ENCODE measurements around the gene PALM3.
"Not testable (repeated sequence)": the region's sequence is repeated elsewhere in the genome, so short reads cannot be mapped to it uniquely, and the experiment has no call there.

Gene PALM3

DNA sequence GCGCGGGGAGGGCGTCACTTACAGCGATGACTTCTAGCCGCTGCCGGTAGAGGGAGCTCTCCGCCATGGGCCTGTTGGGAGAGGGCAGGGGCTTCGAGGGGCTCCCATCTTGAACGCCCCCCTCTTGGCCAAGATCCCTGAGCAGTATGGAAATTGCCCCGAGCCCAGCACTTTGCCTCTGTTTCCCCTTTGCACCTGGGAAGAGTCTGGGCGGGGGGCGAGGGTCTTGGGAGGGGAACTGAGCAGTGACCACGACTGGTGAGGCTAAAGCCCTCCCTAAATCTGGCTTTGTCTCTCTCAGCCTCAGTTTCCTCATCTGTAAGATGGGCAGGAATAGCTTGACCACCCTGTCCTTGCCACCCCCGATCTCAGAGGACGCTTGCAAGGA is 2.8 kb downstream of the PALM3 start:
- DNase-seq = peak; percentile 45

DNA sequence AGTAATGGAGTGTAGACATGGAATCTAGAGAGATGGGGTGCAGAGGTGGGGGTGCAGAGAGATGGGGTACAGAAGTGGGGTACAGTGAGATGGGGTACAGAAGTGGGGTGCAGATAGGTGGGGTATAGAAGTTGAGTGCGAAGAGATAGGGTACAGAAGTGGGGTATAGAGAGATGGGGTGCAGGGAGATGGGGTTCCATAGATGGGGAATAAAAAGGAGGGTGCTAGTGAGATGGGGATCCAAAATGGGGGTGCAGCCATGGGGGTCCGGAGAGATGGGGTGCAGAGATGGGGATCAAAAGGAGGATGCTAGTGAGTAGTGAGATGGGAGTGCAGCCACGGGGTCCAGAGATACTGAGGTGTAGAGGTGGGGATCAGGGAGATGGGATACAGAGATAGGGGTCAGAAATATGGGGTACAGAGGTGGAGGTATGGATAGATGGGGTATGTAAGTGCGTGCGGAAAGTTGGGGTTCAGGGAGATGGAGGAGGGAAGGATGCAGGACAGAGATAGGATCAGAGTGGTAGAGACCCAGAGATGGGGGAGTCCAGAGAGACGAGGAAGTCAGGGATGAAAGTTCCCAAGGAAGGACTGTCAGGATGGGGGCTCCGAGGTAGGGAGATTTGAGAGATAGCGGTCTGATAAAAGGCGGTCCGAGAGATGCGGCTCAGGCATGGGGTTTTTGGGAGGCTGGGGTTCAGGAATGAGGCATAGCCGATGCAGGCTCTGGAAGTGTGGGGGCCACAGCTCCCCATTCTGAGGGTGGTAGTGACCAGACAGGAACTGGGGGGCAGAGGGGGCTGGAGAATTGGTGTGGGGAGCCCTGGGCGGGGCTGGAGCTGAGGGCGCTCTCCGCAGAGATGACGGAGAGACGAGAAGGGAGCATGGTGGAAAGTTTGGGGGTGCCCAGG is 3.4 kb downstream of the PALM3 start:
- DNase-seq = no peak

DNA sequence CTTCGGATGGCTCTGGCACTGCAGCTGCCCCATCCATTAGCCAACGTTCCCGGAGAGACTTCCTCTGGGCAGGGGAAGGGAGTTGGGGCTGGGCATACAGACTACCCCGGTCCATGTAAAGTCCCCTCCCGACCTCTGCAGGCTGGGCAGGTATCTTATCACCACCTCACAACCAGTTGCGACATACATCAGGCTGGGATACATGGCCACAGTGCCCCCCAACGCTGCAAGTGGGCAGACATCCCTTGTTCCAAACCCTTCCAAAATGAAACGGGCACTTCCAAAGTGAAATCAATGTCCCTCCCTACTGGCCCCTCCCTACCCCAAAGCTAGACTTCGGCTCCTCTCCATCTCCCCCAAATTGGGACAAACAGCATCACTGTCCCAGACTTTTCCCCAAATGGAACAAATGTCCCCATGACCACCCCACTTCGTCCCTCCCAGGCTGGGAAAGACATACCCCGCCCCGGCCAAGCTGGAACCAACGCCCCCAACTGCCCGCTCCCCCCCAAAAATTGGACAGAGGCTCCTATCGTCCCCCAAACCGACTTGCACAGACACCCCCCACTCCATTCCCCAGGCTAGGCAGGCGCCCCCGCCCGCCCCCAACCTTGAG is 5.0 kb downstream of the PALM3 start:
- DNase-seq = no peak

DNA sequence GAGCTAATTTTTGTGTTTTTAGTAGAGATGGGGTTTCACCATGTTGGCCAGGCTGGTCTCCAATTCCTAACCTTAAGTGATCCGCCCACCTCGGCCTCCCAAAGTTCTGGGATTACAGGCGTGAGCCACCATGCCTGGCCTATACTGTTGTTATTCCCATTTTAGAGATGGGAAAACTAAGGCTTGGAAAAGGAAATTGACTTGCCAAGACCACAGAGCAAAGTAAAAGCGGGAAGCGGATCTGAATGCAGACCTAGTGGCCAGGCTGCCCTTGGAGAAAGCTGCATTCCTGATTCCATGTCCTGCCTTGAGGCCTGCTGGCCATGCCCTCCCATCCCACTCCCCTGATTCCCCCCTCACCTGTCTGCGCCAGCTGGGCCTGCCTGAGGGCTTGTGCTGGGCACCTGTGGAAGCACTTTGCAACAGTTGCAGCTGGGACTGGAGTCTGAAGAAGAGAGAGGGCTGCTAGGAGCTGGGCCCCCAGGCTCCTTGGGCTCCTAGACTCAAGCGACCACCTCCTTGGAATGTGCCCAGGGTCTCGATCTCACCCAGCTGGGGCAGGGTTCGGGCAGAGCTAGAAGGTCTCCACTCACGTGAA is 5.7 kb downstream of the PALM3 start:
- DNase-seq = no peak

DNA sequence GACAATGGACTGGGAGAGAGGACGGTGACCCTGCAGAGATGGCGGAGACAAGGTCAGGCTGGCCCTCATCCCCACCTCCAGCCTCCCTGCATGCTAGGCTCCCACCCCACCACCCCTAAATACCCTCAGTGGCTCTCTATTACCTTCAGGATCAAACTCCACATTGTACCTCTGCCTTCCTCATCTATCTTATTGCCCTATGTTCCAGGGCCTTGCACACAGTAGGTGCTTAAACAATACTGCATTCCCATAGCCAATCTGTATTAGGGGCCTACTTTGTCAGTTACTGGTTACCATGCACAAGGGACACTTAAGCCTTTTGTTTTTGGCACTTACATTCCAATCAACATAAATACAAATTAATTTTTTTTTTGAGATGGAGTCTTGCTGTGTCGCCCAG is 6.5 kb downstream of the PALM3 start:
- DNase-seq = no peak

DNA sequence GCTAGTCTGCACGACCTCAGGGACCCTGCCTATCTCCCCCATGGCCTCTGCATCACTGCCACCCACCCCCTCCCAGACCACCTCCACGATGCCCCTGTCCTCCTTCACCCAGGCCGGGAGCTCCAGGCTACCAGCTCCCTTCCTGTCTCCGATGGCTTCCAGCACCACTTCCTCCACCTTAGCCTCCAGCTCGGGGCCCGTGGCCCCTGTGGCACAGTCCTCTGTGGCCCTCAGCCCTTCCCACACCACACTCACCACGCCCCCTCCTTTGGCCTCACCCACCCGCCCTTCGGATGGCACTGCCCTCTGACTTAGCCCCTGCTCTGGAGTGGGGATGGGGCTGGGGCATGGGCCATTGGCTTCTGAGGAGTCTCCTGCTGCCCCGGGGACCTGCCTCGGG is 7.2 kb downstream of the PALM3 start:
- DNase-seq = no peak

DNA sequence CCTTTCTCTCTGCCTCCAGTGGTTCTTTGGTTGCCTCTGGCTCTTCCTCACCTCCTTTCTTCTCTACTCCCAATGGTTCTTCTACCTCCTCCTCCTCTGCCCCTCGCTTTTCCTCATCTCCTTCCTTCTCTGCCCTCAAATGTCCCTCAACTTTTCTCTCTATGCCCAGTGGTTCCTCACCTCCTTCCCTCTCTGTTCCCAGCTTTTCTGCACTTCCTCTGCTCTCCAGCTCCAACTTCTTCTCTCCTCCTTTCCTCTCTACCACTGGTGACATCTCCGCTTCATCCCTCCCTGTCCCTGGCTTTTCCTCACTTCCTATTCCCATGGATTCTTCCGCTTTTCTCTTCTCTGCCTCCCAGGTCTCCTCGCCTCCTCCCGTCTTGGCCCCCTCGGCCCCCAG is 7.8 kb downstream of the PALM3 start:
- no peak for DNase-seq

DNA sequence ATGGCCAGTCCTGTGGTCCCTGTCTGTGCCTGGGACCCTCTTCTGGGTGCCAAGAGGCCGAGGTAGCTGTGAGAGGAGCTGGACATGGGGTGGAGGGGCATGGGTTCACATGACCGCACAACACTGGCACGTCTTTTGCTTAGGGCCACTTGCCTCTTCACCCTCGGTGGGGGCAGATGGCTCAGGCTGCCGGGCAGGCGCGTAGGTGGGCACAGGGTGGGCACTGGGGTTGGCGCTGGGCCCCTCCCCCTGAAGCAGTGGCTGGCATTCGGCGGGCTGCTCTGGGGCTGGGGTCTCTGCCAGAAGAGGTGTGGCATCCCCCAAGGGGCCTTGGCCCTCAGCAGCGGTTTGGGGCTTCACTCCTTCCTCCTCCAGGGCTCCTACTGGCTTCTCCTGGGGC is 8.4 kb downstream of the PALM3 start:
- DNase-seq = no peak

DNA sequence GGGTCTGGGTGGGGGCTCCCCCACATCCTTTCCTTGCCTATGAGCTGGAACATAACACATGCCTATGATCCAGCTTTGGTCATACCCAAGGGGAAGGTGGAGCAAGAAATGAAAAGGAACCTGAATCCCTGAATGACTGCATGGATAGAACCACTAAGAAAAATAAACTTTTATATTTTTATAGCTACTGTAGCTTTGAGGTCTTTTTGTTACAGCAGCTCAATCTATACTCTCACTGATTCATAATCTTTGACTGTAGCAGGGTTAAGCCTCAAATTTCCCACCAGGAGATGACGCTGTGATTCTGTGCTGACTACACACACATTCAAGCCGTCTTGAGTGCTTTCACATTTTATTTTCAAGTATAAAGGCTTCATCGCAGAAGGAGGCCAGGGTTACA is 8.8 kb downstream of the PALM3 start:
- DNase-seq = no peak

DNA sequence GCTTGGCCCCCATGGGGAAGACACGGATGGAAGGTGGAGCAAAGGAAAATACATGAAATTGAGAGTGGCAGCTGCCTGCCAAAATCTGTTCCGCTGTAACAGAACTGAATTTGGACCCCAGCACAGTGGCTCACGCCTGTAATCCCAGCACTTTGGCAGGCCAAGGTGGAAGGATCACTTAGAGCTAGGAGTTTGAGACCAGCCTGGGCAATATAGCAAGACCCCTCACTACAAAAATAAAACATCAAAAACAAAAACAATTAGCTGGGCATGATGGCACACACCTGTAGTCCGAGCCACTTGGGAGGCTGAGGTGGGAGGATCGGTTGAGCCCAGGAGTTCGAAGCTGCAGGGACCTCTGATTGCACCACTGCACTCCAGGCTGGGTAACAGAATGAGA is 9.4 kb downstream of the PALM3 start:
- no peak for DNase-seq

DNA sequence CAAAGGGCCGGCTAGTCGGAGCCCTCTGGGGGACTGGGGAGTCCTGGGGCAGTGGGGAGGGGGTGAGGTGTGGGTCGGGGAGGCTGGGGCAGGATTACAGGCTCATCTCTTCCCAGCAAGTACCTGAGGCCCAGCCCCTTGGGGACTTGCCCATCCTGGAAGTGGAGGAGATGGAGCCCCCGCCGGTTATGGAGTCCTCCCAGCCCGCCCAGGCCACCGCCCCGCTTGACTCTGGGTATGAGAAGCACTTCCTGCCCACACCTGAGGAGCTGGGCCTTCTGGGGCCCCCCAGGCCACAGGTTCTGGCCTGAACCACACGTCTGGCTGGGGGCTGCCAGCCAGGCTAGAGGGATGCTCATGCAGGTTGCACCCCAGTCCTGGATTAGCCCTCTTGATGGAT is 9.9 kb downstream of the PALM3 start:
- no peak for DNase-seq

DNA sequence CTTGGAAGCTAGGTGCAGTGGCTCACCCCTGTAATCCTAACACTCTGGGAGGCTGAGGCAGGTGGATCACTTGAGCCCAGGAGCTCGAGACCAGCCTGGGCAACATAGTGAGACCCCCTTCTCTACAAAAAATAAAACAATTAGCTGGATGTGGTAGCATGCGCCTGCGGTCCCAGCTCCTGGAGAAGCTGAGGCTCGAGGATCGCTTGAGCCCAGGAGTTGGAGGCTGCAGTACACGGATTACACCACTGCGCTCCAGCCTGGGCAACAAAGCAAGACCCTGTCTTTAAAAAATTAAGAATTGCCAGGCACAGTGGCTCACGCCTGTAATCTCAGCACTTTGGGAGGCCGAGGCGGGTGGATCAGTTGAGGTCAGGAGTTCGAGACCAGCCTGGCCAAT is 10.9 kb downstream of the PALM3 start:
- not testable (repeated sequence) for DNase-seq

DNA sequence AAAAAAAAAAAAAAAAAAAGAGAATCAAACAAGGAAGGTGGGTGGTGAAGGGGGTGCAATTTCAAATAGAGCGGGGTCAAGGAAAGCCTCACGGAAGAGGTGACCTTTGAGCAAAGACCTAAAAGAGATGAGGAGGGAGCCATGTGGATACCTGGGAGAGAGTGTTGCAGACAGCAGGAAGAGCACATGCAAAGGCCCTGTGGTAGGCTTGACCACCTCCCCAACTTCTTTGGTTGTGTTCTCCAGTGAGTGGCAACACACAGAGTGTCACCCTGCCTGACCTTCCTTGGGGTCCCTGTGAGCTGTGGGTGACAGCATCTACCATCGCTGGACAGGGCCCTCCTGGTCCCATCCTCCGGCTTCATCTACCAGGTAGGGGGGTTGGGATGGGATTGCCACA is 11.4 kb downstream of the PALM3 start:
- DNase-seq = no peak

DNA sequence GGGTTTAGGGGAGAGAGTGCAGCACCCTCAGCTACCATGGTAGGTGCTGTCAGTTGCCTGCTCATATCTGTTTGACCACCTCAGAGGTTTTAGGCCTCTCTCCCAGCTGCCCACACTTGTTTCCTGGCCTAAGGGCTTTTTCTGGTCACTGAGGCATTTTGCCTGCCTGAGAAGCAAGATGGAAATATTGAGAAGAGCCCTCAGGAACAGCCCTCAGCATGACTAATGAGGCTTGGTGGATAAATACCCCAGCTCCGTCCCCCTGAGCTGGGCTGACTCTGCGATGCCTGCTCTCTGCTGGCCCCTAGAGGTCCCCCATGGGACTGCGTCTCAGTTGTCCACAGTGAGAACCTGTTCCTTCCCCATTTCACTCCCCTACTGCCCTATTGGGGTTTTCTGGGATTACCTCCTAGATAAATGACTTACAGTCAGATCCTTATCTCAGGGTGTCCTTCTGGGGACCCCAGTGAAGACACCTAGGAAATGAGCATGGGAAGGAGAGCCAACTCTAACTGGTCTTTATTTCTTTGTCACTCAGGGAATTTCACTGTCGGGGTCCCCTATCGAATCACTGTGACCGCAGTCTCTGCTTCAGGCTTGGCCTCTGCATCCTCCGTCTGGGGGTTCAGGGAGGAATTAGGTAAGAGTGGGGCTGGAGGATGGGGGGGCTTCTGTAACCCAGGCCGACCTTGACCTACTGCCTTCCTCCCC is 13.3 kb downstream of the PALM3 start:
- DNase-seq = peak; percentile 71

DNA sequence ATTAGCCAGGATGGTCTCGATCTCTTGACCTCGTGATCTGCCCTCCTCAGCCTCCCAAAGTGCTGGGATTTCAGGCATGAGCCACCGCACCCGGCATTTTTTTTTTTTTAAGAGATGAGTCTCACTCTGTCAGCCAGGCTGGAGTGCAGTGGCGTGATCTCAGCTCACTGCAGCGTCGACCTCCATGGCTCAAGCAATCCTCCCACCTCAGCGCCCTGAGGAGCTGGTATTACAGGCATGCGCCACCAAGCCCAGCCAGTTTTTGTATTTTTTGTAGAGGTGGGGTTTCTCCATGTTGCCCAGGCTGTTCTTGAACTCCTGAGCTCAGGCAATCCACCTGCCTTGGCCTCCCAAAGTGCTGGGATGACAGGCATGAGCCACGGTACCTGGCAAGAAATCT is 14.0 kb downstream of the PALM3 start:
- not testable (repeated sequence) for DNase-seq

DNA sequence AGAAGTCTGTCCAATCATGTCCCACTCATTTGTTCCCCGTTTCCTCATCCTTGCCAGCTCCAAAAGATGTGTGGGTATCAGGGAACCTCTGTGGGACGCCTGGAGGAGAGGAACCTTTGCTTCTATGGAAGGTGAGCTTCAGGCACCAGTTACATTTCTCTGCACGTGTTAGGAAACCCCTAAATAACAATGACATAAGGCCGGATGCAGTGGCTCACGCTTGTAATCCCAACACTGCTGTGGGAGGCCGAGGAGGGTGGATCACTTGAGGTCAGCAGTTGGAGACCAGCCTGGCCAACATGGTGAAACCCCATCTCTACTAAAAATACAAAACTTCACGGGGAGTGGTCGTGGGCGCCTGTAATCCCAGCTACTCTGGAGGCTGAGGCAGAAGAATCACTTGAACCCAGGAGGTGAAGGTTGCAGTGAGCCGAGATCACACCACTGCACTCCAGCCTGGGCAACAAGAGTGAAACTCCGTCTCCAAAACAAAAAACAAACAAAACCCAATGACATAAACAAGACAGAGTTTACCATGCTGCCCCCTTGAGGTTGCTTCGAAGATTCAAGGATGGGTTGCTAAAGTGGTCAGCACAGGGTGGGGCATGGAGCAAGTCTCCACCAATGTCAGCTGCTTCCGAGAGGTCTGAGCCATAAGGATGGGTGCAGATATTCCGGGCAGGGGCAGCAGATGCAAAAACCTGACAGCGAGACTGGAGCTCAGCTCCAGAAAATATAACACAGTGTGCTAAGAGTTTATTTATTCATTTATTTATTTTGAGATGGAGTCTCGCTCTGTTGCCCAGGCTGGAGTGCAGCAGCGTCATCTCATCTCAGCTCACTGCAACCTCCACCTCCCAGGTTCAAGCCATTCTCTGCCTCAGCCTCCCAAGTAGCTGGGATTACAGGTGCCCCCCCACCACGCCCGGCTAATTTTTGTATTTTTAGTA is 18.9 kb downstream of the PALM3 start:
- peak; percentile 5 for DNase-seq

DNA sequence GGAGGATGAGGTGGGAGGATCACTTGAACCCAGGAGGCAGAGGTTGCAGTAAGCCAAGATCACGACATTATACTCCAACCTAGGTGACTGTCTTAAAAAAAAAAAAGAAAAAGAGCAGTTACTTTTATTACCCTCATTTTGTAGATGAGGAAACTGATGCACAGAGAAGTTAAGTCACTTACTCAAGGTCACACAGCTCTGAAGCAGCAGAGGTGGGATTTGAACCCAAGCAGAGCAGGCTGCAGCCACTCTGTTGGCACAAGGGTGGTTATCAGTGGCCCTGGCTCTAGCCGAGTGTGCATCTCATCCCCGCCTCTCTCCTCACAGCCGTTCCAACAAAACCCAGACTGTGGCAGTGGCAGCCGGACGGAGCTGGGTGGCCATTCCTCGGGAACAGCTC is 22.7 kb downstream of the PALM3 start:
- no peak for DNase-seq

DNA sequence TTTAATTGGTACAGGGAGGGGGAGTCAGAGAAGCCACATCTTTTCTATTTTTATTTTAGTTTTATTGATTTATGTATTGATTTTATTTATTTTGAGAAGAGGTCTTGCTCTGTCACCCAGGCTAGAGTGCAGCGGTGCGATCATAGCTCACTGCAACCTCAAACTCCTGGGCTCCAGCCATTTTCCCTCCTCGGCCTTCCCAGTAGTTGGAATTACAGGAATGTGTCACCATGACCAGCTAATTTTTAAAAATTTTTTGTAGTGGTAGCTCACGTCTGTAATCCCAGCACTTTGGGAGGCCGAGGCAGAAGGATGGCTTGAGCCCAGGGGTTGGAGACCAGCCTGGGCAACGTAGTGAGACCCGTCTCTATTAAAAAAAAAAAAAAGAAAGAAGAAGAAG is 26.2 kb downstream of the PALM3 start:
- no peak for DNase-seq

DNA sequence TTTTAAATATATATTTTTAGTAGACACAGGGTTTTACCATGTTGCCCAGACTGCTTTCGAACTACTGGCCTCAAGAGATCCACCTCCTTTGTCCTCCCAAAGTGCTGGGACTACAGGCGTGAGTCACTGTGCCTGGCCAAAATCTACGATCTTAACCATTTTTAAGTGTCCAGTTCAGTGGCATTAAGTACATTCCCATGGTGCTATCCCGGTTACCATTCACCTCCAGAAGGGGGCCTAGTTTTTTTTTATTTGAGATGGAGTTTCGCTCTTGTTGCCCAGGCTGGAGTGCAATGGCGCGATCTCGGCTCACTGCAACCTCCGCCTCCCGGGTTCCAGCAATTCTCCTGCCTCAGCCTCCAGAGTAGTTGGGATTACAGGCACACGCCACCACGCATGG is 26.7 kb downstream of the PALM3 start:
- DNase-seq = not testable (repeated sequence)

DNA sequence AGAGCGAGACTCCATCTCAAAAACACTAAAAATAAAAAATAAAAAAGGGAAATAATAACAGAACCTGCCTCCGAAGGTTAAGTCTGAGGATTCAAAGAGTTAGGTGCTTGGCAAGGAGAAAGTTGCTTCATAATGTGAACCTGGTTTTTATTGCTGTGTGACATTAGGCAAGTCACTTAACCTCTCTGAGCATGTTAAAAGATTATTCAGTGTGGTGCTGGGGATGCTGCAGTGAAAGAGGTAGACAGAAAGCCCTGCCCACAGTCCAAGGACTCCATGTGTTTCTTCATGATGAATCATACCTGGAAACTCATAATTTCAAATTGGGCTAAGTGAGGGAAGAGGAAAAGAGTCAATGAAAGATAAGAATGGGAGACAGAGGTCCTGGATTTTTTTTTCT is 27.9 kb downstream of the PALM3 start:
- DNase-seq = no peak

DNA sequence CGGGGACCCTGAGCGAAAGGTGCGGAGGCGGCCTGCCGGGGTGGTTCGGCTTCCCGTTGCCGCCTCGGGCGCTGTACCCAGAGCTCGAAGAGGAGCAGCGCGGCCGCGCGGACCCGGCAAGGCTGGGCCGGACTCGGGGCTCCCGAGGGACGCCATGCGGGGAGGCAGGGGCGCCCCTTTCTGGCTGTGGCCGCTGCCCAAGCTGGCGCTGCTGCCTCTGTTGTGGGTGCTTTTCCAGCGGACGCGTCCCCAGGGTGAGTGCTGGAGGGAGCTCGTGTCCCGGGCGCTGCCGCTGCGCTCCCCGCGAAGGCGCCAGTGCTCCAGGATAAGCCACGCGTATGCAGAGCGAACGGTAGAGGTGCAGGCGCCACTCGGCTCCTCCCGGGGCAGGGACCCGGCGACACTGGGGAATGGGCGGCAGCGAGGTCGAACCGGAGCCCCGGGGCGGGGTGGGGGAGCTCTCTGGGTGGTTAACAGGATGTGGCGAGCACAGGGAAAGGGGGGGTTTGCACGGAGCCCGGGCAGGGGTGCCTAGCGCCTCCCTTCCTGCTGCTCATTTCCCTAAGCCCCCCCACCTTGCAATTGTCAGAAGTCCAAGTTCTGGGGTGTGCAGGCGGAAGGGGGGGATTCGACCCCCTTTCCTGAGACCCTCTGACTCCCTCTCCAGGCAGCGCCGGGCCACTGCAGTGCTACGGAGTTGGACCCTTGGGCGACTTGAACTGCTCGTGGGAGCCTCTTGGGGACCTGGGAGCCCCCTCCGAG is 30.0 kb downstream of the PALM3 start, which contains the start of gene IL27RA:
IL27RA (plus strand) TSS at position 44 of the 762 bp plus-strand sequence; CDS start at position 155, 111 bp downstream.
- peak; percentile 73 for DNase-seq

All from effector CD8-positive, alpha-beta T cell (primary cell).